OCI-M1 (cell line): ENCODE results near the gene LRFN5.
"Not testable (repeated sequence)": the region's sequence is repeated elsewhere in the genome, so short reads cannot be mapped to it uniquely, and the experiment has no call there.

ENCODE experiments used
- DNase-seq: peaks from one replicate; lab custom pipeline; 2025; lab: John Stamatoyannopoulos, UW

Gene LRFN5

GRCh38 chr14:41606532-41607303 lies at the start of gene LRFN5:
LRFN5 (plus strand) TSS chr14:41606876.
- no peak for DNase-seq

DNA sequence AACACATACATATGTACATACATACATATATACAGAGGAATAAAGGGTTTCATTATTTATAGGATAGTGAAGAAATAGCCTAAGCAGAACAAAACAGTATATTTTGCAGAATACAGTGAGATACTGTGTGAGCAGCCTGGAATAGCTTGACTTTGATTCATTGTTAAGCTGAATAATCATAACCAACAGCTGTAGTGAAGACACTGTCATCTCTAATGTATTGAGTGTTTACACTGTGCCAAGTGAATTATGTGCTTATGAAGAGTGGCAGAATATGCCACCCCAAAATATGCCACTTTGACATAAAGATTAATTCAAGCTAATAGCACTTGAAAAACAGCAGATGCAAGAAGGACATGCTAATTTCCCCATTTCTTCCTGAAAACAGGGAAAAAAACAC lies 48.2 kb upstream of the LRFN5 start:
- no peak for DNase-seq

DNA sequence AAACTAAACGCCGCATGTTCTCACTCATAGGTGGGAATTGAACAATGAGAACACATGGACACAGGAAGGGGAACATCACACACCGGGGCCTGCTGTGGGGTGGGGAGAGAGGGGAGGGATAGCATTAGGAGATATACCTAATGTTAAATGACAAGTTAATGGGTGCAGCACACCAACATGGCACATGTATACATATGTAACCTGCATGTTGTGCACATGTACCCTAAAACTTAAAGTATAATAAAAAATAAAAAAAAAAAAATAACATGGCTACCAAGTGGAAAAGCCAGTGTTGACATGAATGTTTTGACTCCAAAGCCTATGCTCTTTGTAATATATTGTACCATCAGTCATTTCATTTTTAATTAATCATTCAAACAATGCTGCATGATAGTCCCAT lies 39.8 kb upstream of the LRFN5 start:
- not testable (repeated sequence) for DNase-seq

DNA sequence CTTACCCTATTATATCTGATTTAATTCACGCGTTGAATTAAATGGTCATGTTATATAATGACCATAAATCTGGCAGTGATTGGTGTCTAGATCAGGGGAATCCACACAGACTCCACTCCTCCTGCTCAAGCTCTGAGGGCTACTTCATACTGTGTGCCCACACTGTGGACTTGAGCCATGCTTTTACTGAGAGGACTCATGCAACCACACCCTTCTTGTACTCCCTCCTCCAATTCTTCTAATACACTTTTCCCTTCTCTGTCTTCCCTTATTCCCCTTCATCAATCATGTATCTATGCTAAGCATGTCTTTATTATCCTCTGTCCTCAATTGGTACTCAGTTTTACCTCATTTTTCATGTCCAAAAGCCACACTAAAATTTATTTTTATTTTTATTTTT lies 37.7 kb upstream of the LRFN5 start:
- no peak for DNase-seq

DNA sequence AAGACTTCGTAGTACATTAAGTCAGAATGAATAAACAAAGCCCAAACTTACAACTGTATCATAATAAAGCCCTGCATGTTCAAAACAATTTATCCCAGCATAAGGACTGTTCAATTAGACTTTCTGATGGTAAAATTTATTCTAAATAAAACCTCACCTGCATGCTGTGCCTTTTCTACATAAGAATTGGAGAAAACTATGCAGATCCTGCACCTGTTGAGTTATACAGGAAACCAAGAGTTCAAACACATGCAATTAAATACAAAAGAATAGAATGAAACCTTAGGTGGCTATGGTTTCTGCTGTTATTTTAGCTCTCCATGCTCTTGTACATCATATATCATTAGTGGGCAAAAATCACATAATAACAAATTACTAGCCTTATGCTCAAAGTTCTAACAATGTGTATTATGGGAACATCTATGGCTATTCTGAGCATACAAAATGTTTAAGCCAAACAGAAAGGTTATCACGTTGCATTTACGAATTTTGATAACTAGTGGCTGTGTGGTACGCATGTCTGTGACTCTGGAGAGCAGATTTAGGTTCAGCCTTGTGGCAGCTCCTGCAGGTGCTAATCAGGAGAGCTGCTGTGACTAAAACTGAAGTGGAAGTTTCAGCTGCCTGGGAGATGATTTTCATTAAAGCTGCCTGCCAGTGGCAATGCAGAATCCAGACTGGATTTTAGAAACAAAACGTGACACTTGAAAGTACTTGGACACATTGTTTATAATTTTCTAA lies 36.1 kb upstream of the LRFN5 start:
- DNase-seq: no peak

GRCh38 chr14:41586237-41586636 lies 20.4 kb upstream of the LRFN5 start:
- peak; percentile 10 for DNase-seq

GRCh38 chr14:41597647-41598046 lies 9.0 kb upstream of the LRFN5 start:
- no peak for DNase-seq

- not testable (repeated sequence) for DNase-seq
These were observed 6.8 kb upstream of the LRFN5 start for GRCh38 chr14:41599805-41600385.

DNA sequence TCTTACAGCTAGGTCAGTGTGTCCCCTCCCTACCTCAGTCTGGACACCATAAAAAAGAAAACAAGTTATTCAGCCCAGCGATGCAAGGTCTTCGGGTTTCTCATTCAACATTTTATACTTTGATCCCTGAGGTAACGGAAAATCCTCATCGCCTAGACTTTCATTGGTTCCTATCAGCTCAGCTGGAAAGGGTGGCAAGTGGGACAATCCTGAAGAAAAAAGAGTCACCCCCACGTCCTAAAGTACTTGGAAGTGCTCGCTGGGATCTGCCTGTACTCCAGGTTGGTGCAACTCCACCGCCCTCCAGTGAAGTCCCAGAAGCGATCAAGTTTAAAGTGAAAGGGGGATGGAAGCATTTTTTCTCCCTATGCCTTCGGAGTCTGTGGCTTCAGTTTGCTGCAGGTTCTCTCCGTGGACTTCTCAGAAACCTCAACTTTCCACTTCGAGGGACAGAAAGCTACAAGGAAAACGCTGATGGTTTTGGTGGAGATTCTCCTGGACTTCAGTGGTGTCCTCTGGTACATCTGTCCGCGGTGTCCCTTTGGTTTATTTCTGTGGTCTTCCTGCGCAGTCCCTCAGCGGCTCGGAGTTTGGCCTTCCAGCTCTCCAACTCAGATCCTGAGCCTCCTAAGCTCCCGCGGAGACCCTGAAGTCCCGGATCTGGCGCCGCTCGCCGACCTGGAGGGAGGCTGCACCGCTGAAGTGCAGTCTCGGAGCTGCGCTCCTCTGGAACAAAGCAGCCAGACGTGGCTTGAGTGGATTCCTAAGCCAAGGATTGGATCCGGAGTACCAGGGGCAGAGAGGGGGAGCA lies 1.8 kb upstream of the LRFN5 start:
- no peak for DNase-seq

GRCh38 chr14:41605550-41606281 lies 960 bp upstream of the LRFN5 start:
- no peak for DNase-seq

- no peak for DNase-seq
These were observed 469 bp upstream of the LRFN5 start for GRCh38 chr14:41606282-41606531.

GRCh38 chr14:41607304-41607775 lies 664 bp downstream of the LRFN5 start:
- DNase-seq: no peak

GRCh38 chr14:41607966-41608663 lies 1.4 kb downstream of the LRFN5 start:
- DNase-seq: no peak

- DNase-seq: no peak
These were observed 2.2 kb downstream of the LRFN5 start for GRCh38 chr14:41608681-41609390.

DNA sequence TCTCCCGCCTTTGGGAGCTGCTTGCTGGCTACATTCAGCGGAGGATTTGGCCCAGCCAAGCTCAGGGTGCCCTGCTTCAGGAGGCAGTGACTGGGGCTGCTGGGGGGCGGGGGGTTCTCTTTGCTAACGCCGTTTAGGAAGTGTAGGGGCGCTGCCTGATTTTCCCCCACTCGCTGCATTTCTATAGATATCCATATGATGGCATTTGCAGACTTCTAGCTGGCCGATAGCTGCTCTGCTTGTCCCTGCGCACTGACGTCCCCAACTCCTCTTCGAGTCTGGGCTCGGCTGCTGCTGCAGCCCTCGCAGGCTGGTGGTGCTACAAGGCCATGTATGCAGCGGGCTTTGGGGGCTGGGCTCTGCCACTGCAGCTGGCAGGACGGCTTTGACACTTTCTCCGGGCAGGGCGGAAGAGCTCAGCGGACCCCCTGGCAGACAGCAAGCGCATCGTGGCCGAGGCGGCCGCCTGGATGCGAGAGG lies 3.1 kb downstream of the LRFN5 start:
- peak; percentile 2 for DNase-seq

DNA sequence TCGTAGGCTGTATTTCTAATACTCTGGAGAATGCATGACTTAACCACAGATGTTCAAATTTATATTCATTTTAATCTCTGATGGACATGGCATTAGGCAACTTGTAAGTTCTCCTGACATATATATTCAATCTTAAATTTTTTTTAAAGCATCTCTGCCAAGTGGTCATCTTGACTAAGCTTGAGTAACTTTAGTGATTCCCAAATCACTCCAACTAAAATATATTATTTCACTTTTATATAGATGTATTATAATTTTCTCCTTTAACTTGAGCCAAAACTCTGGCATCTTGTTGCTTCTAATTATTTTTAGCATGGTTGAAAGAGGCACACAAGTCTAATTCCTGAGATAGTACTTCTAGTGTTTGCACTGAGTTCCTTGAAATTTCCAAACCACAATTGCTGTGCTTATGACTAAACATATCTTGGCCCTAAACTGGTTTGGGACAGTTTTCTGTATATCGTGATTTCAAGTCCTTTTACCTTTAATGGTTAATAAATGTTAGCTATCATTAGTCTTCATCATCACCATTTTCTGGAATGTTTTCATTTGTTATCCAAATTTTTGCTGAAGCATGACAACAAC lies 8.4 kb downstream of the LRFN5 start:
- no peak for DNase-seq

- no peak for DNase-seq
These were observed 17.1 kb downstream of the LRFN5 start for GRCh38 chr14:41623736-41624135.

- no peak for DNase-seq
These were observed 23.2 kb downstream of the LRFN5 start for GRCh38 chr14:41629876-41630275.

DNA sequence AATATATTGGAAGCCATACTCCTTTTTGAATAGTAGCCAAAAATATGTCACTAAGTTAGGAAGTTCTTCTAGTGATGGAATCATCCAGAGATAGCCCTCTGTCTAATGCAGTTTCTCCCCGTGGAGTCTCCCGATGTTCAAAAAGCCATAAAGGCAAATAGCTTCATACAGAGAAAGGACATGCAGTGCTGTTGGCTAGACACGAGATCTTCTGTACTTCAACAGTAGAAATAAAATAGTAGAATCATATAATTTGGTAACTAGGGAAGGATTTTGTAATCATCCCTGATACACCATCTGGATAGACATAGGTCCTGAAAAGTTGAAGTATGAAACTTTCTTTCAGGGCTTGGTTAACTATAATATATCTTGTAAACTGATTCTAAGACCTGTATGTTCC lies 27.6 kb downstream of the LRFN5 start:
- no peak for DNase-seq
